GM23338 (cell line): Measurements from ENCODE around the gene KIAA1217. TPM values are rescaled to one million over a fixed set of nuclear protein-coding genes. Genes with fewer than 3 reads are reported as not detected.

Source experiments
- ATAC-seq: fragments of 200-7000 bp; cut with Tn5 transposase; 3 replicates; pipeline ENCODE4 v1.9.1; 2020
- DNase-seq: peaks from one replicate; pipeline ENCODE4 v3.0.0-alpha.2; 2015; ENCODE audit warnings: low spot score
- H2AFZ ChIP-seq: fragments of 200-600 bp; sonication (generic); 2 replicates; pipeline ENCODE4 v1.8.0; 2016; ENCODE audit warnings: antibody characterized with exemption, mild to moderate bottlenecking, moderate library complexity
- H3F3A ChIP-seq: fragments of 200-600 bp; sonication (generic); replicated peaks from 2 replicates; pipeline ENCODE4 v1.8.0; 2017; ENCODE audit warnings: antibody characterized with exemption, mixed run types, low read depth
- H3K27ac ChIP-seq: fragments of 200-600 bp; sonication (generic); 2 replicates; pipeline ENCODE4 v1.6.1; 2016; ENCODE audit warnings: low read depth
- H3K27me3 ChIP-seq: fragments of 200-600 bp; sonication (generic); 2 replicates; pipeline ENCODE4 v1.8.0; 2016; ENCODE audit warnings: mild to moderate bottlenecking, mixed run types, moderate library complexity; ENCODE audit not compliant: insufficient read depth
- H3K36me3 ChIP-seq: fragments of 200-600 bp; sonication (generic); 2 replicates; pipeline ENCODE4 v1.8.0; 2016; ENCODE audit warnings: mild to moderate bottlenecking; ENCODE audit not compliant: insufficient read depth
- H3K4me1 ChIP-seq: fragments of 200-600 bp; sonication (generic); 2 replicates; pipeline ENCODE4 v1.8.0; 2016; ENCODE audit warnings: mild to moderate bottlenecking, moderate library complexity; ENCODE audit not compliant: insufficient read depth
- H3K4me2 ChIP-seq: fragments of 200-600 bp; sonication (generic); 2 replicates; pipeline ENCODE4 v1.7.1; 2017; ENCODE audit warnings: mixed run types
- H3K4me3 ChIP-seq: fragments of 200-600 bp; sonication (generic); 2 replicates; pipeline ENCODE4 v1.6.1; 2016; ENCODE audit warnings: mixed run types
- H3K79me2 ChIP-seq: fragments of 200-600 bp; sonication (generic); replicated peaks from 2 replicates; pipeline ENCODE4 v1.8.0; 2017; ENCODE audit warnings: mild to moderate bottlenecking; ENCODE audit not compliant: insufficient read depth
- H3K9me2 ChIP-seq: fragments of 200-600 bp; sonication (generic); 2 replicates; pipeline ENCODE4 v1.8.0; 2017; ENCODE audit not compliant: insufficient read depth
- H4K20me1 ChIP-seq: fragments of 200-600 bp; sonication (generic); replicated peaks from 2 replicates; pipeline ENCODE4 v1.8.0; 2017; ENCODE audit warnings: mild to moderate bottlenecking; ENCODE audit not compliant: insufficient read depth
- H3K27ac Mint-ChIP-seq: 2 replicates; pipeline ENCODE4 v1.8.0; 2020; ENCODE audit warnings: inconsistent platforms, mild to moderate bottlenecking, moderate library complexity, mixed read lengths
- H3K27me3 Mint-ChIP-seq: 3 replicates; pipeline ENCODE4 v1.8.0; 2022; ENCODE audit warnings: low read depth, mild to moderate bottlenecking, moderate library complexity, mixed read lengths, inconsistent platforms; ENCODE audit not compliant: insufficient read depth, poor library complexity
- H3K36me3 Mint-ChIP-seq: 3 replicates; pipeline ENCODE4 v1.8.0; 2021; ENCODE audit warnings: low read depth, mild to moderate bottlenecking, inconsistent platforms, moderate library complexity, mixed read lengths
- H3K4me1 Mint-ChIP-seq: 3 replicates; pipeline ENCODE4 v1.8.0; 2020; ENCODE audit warnings: mild to moderate bottlenecking, inconsistent platforms, mixed read lengths
- H3K4me3 Mint-ChIP-seq: 3 replicates; pipeline ENCODE4 v1.8.0; 2021; ENCODE audit warnings: moderate library complexity, mild to moderate bottlenecking, inconsistent platforms, mixed read lengths
- H3K9me3 Mint-ChIP-seq: 3 replicates; pipeline ENCODE4 v1.8.0; 2020; ENCODE audit warnings: moderate library complexity, mild to moderate bottlenecking, inconsistent platforms, mixed read lengths
- CREB1 ChIP-seq: fragments of 250-450 bp; sonication (Bioruptor Pico); IDR thresholded peaks from 2 replicates; pipeline ENCODE4 v1.5.0; 2020; ENCODE audit warnings: low read depth, mild to moderate bottlenecking, moderate library complexity
- EZH2 ChIP-seq: fragments of 200-600 bp; sonication (generic); IDR thresholded peaks from one replicate; pipeline ENCODE4 v1.8.0; 2017; ENCODE audit warnings: antibody characterized with exemption, mild to moderate bottlenecking, low read depth; ENCODE audit not compliant: unreplicated experiment
- EZH2phosphoT487 ChIP-seq: fragments of 200-600 bp; sonication (generic); IDR thresholded peaks from one replicate; pipeline ENCODE4 v1.8.1; 2018; ENCODE audit warnings: antibody characterized with exemption; ENCODE audit not compliant: unreplicated experiment
- STAT1 ChIP-seq: IDR thresholded peaks from one replicate; pipeline ENCODE4 v1.6.1; 2016; ENCODE audit warnings: antibody characterized with exemption; ENCODE audit not compliant: unreplicated experiment
- ZNF331 ChIP-seq: fragments of 250-450 bp; sonication (Bioruptor Pico); IDR thresholded peaks from 2 replicates; pipeline ENCODE4 v1.5.0; 2020; ENCODE audit warnings: low read depth, mild to moderate bottlenecking, moderate library complexity
- polyA plus RNA-seq: library from polyadenylated mRNA; unstranded; fragments of >200 nt; fragmentation: Nextera tagmentation; extraction: Ambion mirVana; gene quantifications from 2 replicates; pipeline ENCODE4 v1.2.1, GENCODE V29; 2016
- total RNA-seq: library from RNA; depleted of rRNA; stranded (reverse); fragments of >200 nt; shearing (Covaris generic); gene quantifications from 2 replicates; pipeline ENCODE4 v1.2.3, GENCODE V29; 2014
- TF ChIP-seq, protein P1 (sequence below): fragments of 250-450 bp; sonication (Bioruptor Pico); IDR thresholded peaks from 2 replicates; pipeline ENCODE4 v1.5.0; 2020; ENCODE audit warnings: mild to moderate bottlenecking, moderate library complexity

KIAA1217 gene
- total and polyA plus RNA-seq, 2 experiments from 2014 or later: 6.4 to 9.1 TPM

DNA sequence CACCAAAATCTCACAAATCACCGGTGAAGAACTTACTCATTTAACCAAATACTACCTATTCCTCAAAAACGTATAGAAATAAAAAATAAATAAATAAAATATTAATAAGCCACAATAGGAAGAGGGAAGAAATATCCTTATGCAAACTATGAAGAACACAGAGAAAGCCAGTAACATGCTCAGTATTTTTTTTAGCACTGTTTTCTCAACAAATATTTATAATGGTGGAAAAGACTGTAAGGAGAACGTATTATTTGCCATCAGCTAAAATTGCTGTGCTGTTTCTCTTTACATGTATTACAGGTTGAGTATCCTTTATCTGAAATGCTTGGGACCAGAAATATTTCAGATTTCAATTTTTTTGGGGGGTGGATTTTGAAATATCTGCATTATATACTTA lies 21.0 kb downstream of the KIAA1217 start (continued):
- TF ChIP-seq, protein P1, sequence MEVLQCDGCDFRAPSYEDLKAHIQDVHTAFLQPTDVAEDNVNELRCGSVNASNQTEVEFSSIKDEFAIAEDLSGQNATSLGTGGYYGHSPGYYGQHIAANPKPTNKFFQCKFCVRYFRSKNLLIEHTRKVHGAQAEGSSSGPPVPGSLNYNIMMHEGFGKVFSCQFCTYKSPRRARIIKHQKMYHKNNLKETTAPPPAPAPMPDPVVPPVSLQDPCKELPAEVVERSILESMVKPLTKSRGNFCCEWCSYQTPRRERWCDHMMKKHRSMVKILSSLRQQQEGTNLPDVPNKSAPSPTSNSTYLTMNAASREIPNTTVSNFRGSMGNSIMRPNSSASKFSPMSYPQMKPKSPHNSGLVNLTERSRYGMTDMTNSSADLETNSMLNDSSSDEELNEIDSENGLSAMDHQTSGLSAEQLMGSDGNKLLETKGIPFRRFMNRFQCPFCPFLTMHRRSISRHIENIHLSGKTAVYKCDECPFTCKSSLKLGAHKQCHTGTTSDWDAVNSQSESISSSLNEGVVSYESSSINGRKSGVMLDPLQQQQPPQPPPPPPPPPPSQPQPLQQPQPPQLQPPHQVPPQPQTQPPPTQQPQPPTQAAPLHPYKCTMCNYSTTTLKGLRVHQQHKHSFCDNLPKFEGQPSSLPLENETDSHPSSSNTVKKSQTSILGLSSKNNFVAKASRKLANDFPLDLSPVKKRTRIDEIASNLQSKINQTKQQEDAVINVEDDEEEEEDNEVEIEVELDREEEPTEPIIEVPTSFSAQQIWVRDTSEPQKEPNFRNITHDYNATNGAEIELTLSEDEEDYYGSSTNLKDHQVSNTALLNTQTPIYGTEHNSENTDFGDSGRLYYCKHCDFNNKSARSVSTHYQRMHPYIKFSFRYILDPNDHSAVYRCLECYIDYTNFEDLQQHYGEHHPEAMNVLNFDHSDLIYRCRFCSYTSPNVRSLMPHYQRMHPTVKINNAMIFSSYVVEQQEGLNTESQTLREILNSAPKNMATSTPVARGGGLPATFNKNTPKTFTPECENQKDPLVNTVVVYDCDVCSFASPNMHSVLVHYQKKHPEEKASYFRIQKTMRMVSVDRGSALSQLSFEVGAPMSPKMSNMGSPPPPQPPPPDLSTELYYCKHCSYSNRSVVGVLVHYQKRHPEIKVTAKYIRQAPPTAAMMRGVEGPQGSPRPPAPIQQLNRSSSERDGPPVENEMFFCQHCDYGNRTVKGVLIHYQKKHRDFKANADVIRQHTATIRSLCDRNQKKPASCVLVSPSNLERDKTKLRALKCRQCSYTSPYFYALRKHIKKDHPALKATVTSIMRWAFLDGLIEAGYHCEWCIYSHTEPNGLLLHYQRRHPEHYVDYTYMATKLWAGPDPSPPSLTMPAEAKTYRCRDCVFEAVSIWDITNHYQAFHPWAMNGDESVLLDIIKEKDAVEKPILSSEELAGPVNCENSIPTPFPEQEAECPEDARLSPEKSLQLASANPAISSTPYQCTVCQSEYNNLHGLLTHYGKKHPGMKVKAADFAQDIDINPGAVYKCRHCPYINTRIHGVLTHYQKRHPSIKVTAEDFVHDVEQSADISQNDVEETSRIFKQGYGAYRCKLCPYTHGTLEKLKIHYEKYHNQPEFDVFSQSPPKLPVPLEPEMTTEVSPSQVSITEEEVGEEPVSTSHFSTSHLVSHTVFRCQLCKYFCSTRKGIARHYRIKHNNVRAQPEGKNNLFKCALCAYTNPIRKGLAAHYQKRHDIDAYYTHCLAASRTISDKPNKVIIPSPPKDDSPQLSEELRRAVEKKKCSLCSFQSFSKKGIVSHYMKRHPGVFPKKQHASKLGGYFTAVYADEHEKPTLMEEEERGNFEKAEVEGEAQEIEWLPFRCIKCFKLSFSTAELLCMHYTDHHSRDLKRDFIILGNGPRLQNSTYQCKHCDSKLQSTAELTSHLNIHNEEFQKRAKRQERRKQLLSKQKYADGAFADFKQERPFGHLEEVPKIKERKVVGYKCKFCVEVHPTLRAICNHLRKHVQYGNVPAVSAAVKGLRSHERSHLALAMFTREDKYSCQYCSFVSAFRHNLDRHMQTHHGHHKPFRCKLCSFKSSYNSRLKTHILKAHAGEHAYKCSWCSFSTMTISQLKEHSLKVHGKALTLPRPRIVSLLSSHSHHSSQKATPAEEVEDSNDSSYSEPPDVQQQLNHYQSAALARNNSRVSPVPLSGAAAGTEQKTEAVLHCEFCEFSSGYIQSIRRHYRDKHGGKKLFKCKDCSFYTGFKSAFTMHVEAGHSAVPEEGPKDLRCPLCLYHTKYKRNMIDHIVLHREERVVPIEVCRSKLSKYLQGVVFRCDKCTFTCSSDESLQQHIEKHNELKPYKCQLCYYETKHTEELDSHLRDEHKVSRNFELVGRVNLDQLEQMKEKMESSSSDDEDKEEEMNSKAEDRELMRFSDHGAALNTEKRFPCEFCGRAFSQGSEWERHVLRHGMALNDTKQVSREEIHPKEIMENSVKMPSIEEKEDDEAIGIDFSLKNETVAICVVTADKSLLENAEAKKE (CRISPR knock-in tag): no peak

DNA sequence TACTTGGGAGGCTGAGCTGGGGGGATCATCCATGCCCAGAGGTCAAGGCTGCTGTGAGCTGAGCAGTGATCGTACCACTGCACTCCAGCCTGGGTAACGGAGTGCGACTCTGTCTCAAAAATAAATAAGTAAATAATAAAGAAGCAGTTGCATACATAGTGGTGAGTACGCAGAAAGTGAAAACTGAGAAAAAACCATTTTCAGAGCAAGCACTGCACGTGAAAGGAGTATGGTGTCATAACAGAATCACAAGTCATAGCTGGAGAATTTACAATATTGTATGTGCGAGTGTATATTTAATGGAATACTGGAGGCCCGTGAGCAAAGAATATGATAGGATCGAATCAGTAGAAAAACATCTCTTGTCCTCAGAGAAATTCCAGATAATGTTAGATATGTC lies 22.3 kb downstream of the KIAA1217 start:
- no peak overlapping the region for H3K27ac ChIP-seq
- DNase-seq: no peak
- no peaks in the 10 kb centered on the region for H3K79me2 ChIP-seq
- H2AFZ ChIP-seq: no peak overlapping the region
- no peaks in the 10 kb centered on the region for H3K4me1 ChIP-seq
- H3K27ac Mint-ChIP-seq: no peak overlapping the region
- ATAC-seq: no peak
- no peaks in the 10 kb centered on the region for H3K36me3 ChIP-seq
- H3K4me1 Mint-ChIP-seq: peaks cover 2% of the 10 kb centered on the region; the same call in 2 of the 3 replicates
- no peaks in the 10 kb centered on the region for H3K9me3 Mint-ChIP-seq
- no peaks in the 10 kb centered on the region for H3K27me3 ChIP-seq
- H3K4me3 Mint-ChIP-seq: no peak overlapping the region
- H4K20me1 ChIP-seq: no peaks in the 10 kb centered on the region
- no peaks in the 10 kb centered on the region for H3K27me3 Mint-ChIP-seq
- H3K9me2 ChIP-seq: no peaks in the 10 kb centered on the region
- H3K4me2 ChIP-seq: no peak overlapping the region
- no peaks in the 10 kb centered on the region for H3F3A ChIP-seq
- no peak overlapping the region for H3K4me3 ChIP-seq
- peaks cover 2% of the 10 kb centered on the region; the same call in 1 of the 3 replicates for H3K36me3 Mint-ChIP-seq
- no peak for TF ChIP-seq EZH2
- no peak for TF ChIP-seq EZH2phosphoT487
- TF ChIP-seq ZNF331: no peak
- TF ChIP-seq CREB1: no peak
- TF ChIP-seq, protein P1 (CRISPR knock-in tag): no peak
- no peak for TF ChIP-seq STAT1
